WERI-Rb-1 (cell line): ENCODE results near the gene SORCS2.

Source experiments
- DNase-seq: peaks from one replicate; pipeline ENCODE4 v3.0.0-alpha.2; 2020
- H3K27ac ChIP-seq: fragments of 250-450 bp; sonication (Bioruptor Pico); 2 replicates; pipeline ENCODE4 v1.5.1; 2020; ENCODE audit warnings: mild to moderate bottlenecking, moderate library complexity
- H3K27me3 ChIP-seq: fragments of 250-450 bp; sonication (Bioruptor Pico); 2 replicates; pipeline ENCODE4 v1.5.1; 2021; ENCODE audit warnings: mild to moderate bottlenecking, low read depth, moderate library complexity; ENCODE audit not compliant: insufficient read depth, severe bottlenecking
- H3K36me3 ChIP-seq: fragments of 250-450 bp; sonication (Bioruptor Pico); 2 replicates; pipeline ENCODE4 v1.5.1; 2020; ENCODE audit warnings: mild to moderate bottlenecking, moderate library complexity
- H3K4me3 ChIP-seq: 2 replicates; pipeline ENCODE4 v1.5.1; 2011; ENCODE audit warnings: low read depth, mild to moderate bottlenecking, control low read depth, low read length
- H3K9me3 ChIP-seq: fragments of 250-450 bp; sonication (Bioruptor Pico); 2 replicates; pipeline ENCODE4 v1.5.1; 2021; ENCODE audit warnings: mild to moderate bottlenecking, moderate library complexity; ENCODE audit not compliant: severe bottlenecking
- TF ChIP-seq, protein P1 (sequence below): IDR thresholded peaks from 2 replicates; pipeline ENCODE4 v1.5.1; 2011; ENCODE audit warnings: low read depth, mild to moderate bottlenecking, control low read depth, inconsistent platforms, low read length

Gene SORCS2

GRCh38 chr4:7295197-7295910 is 103.0 kb downstream of the SORCS2 start:
- TF ChIP-seq, protein P1, sequence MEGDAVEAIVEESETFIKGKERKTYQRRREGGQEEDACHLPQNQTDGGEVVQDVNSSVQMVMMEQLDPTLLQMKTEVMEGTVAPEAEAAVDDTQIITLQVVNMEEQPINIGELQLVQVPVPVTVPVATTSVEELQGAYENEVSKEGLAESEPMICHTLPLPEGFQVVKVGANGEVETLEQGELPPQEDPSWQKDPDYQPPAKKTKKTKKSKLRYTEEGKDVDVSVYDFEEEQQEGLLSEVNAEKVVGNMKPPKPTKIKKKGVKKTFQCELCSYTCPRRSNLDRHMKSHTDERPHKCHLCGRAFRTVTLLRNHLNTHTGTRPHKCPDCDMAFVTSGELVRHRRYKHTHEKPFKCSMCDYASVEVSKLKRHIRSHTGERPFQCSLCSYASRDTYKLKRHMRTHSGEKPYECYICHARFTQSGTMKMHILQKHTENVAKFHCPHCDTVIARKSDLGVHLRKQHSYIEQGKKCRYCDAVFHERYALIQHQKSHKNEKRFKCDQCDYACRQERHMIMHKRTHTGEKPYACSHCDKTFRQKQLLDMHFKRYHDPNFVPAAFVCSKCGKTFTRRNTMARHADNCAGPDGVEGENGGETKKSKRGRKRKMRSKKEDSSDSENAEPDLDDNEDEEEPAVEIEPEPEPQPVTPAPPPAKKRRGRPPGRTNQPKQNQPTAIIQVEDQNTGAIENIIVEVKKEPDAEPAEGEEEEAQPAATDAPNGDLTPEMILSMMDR, result no peak
- no peak for DNase-seq
- Histone ChIP-seq H3K27me3 (no peaks in the 10 kb centered on the region), H3K27ac (peak overlapping the region; percentile 68; the same call in 1 of the 2 replicates), H3K4me3 (no peak overlapping the region), H3K36me3 (peaks cover 13% of the 10 kb centered on the region), H3K9me3 (no peaks in the 10 kb centered on the region)

DNA sequence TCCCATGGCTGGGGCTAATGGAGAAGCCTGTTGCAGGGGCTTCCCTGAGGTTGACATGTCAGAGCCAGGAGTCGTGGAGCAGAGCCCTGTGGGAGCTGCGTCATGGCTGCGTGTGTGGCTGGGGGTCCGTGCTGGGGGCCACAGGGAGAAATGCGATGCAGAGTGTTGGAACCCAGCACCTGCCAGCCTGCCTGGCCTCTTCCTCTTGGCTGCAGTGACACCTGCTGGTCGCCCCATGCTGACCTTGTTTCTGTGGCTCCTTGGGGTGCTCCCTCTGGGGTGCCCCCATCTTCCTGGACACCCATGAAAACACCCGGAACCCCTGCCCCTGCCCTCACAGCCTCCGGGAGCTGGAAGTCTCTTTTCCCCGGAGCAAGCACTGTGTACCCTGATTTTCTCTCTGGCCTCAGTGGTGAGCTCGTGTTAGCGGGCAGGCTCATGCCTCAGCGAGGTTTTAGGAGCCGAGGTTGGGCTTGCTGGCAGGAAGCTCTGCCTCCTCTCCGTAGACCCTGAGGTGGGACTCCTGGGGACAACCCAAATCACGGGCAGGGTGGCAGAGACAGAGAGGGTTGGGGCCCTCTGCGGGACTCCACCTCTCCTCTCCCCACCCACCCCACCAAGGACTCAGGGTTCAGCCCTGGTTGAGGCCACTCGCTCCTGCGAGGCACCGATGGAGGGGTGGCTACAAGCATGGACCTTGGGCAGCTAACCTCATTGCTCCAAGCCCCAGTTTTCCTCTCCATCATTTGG is 103.7 kb downstream of the SORCS2 start:
- TF ChIP-seq, protein P1, result peak; percentile 94

GRCh38 chr4:7296661-7297335 is 104.5 kb downstream of the SORCS2 start:
- TF ChIP-seq, protein P1, result no peak
- H3K36me3 ChIP-seq, result peaks cover 25% of the 10 kb centered on the region
- no peak for DNase-seq
- H3K27ac ChIP-seq, result peak overlapping the region; percentile 68
- no peaks in the 10 kb centered on the region for H3K27me3 ChIP-seq
- no peak overlapping the region for H3K4me3 ChIP-seq
- H3K9me3 ChIP-seq, result no peaks in the 10 kb centered on the region

More for the DNA sequence above, 103.7 kb downstream of the SORCS2 start:
- peak; percentile 70 for DNase-seq
- no peaks in the 10 kb centered on the region for H3K9me3 ChIP-seq
- H3K27me3 ChIP-seq, result no peaks in the 10 kb centered on the region
- peak overlapping the region; percentile 68 for H3K27ac ChIP-seq
- no peak overlapping the region for H3K4me3 ChIP-seq
- H3K36me3 ChIP-seq, result peaks cover 21% of the 10 kb centered on the region

- no peaks in the 10 kb centered on the region for H3K27me3 ChIP-seq
- TF ChIP-seq, protein P1, result no peak
- peak overlapping the region; percentile 88 for H3K27ac ChIP-seq
Observed at GRCh38 chr4:7297374-7297773, 105.0 kb downstream of the SORCS2 start.

DNA sequence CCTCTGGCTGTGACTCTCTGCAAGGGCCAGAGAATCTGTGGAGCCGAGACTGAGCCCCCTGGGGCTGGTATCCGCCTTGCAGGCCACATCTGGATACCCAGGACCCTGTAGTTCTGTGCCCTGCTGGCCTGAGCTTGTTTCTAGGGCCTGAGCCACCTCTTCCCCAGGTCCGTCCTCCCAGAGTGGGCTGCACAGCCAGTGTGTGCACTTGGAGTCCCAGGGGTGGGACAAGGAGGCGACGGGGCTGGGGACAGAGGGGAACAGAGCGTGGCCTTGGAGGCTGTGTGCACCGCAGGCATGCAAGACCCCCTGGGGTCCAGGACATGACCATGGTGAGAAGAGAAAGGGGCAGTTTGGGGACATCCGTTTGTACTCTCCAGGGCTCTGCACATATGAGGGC is 105.5 kb downstream of the SORCS2 start:
- Histone ChIP-seq H3K27ac (peak overlapping the region; percentile 88), H3K27me3 (no peaks in the 10 kb centered on the region), H3K4me3 (no peak overlapping the region), H3K36me3 (peaks cover 31% of the 10 kb centered on the region), H3K9me3 (no peaks in the 10 kb centered on the region)
- no peak for DNase-seq
- TF ChIP-seq, protein P1, result no peak

More at GRCh38 chr4:7297374-7297773, 105.0 kb downstream of the SORCS2 start:
- H3K9me3 ChIP-seq, result no peaks in the 10 kb centered on the region
- peak; percentile 68 for DNase-seq
- H3K36me3 ChIP-seq, result peaks cover 29% of the 10 kb centered on the region
- H3K4me3 ChIP-seq, result no peak overlapping the region
